HG03045 (cell line): ENCODE results near the gene CACNA2D4.

ENCODE experiments used
- ATAC-seq: cut with Tn5 transposase; IDR thresholded peaks from one replicate; pipeline ENCODE4 v1.9.1; 2021; ENCODE audit warnings: mild to moderate bottlenecking, moderate library complexity; ENCODE audit not compliant: unreplicated experiment

CACNA2D4 gene

DNA sequence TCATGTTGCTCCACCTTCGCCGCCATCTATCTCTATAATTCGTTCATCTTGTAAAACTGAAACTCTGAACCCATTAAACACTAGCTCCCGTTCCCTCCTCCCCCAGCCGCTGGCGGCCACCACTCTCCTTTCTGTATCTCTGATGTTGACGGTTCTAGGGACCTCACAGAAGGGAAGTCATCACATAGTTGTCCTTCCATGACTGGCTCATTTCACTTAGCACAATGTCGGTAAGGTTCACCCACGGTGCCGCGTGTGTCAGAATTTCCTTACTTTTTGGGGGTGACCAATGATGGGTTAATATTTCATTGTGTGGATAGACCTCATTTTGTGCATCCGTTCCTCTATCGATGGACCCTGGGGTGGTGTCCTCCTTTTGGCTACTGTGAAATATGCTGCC is 2.0 kb upstream of the CACNA2D4 start:
- no peak for ATAC-seq

DNA sequence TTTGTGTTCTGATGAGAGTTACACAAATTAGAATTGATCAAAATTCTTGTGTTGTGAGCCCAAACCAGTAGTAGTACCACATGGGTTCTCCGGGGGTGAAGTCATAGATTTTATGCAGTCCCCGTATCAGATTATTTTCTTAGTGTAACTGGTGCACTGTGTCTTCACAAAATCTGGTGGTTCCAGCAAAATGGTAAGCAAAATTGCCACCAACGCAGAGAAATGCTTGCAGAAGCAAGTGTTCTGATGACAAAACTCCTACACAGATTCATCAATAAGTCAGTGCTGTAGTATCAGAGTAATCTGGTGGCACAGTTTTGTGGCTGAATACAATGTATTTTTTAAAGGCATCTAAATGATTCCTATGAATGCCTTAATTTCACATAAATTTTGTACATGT is 1.3 kb upstream of the CACNA2D4 start:
- ATAC-seq: no peak

DNA sequence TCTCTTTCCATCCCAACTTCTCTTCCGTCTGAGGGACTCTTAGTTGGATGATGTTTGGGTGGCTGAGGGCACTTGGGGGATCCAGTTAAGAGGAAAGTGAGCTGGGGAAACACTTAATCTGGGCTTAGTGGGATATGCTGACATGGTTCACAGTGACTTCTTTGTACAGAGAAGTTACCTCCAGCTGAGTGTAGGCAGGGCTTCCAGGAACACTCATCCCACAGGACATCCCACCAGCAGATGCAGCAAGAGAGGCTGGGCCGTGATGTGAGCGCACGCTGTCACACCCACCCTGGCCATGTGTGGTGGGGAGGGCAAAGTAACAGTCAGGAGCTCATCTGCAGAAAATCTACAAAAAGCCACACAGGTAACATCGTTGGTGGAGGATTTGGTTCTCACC is 832 bp upstream of the CACNA2D4 start:
- ATAC-seq: no peak

DNA sequence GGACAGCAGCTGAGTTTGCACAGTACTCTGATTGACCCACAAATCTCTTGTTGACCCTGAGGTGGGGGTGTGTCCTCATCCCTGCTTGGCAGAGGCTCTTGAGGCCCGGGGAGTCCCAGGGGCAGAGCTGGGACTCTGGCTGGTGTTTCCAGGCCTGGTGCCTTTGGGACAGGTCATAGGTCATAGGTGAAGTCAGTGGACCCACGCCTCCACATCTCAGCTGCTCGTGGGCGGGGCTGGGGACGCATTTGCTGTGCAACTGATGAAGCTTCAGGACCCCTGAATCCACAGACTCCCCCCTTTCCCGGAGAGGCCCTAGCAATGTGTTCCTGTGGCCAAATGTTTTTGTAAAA is 408 bp upstream of the CACNA2D4 start:
- ATAC-seq: no peak

DNA sequence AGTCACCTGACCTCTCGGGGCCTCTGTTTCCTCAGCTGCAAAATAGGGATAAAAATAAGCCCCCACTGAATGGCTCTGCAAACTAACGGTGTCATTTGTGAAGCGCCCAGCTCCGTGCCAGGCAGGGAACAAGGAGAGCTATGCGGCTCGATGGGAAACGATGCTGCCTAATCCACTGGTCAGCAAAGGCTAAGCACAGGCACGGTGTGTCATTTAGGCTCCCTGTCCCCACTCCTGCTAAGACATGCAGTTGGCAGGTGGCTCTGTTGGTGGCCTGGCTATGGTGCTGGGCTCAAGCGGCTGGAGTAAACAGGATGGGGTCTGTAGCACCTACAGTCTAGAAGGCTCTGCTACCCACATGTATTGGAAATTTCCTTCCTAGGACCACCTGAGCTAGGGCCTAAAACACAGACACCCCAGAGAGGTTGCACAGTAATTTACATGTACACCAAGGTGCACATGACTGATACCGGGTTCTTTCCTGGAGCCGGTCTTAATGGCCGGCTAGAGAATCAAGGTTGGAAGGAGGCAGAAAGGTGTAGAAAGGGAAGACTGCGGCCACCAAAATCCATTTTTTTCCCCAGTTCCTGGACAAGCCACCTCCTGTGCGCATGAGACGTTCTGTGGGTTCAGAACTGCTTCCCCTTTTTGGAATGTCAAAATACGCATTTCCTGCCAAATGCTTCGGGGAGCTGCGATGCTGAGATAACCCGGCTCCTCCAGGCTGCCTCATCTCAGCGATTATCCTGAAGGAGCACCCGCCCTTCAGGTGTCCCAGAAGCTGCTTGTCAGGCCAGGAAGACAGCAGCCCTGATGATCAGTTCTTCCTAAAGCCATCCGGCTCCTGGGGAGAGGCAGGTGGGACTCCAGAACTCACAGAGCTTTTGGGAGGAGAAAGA is 1.0 kb downstream of the CACNA2D4 start:
- no peak for ATAC-seq

DNA sequence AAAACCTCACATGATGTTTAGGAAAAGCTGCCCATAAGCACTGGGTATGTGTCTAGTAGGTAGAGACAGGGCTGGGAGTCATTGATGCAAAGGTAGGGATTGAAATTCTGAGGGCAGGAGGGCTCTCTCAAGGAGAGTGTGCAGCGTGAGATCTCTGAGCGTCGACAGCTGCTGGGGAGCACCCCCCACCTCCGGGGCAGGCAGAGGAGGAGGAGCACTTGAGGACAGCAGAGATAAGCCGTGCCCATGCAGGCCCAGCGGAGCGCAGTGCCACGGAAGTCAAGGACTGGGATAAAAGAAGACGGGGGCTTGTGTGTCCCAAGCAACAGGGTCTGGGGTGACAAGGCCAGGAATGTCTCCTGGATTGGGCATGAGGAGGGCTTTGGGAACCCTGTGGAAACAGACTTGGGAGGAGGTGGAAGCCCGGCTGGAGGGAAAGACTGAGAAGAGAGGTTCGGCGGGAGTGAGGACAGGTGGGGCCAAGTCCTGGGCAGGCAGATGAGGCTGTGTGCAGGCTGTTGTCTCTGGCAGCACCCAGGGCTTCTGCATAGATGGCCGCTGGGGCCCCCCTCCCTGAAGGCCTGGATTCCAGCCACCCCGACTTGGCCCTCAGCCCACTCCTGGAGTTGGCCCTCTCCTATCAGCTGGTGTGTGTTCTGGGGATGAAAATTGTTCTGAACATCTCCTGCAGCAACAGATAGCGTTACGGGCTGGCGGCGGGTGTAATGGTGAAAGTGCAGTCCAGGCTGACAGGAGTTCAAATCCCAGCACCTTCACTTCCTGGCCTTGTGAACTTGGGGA is 1.9 kb downstream of the CACNA2D4 start:
- no peak for ATAC-seq

DNA sequence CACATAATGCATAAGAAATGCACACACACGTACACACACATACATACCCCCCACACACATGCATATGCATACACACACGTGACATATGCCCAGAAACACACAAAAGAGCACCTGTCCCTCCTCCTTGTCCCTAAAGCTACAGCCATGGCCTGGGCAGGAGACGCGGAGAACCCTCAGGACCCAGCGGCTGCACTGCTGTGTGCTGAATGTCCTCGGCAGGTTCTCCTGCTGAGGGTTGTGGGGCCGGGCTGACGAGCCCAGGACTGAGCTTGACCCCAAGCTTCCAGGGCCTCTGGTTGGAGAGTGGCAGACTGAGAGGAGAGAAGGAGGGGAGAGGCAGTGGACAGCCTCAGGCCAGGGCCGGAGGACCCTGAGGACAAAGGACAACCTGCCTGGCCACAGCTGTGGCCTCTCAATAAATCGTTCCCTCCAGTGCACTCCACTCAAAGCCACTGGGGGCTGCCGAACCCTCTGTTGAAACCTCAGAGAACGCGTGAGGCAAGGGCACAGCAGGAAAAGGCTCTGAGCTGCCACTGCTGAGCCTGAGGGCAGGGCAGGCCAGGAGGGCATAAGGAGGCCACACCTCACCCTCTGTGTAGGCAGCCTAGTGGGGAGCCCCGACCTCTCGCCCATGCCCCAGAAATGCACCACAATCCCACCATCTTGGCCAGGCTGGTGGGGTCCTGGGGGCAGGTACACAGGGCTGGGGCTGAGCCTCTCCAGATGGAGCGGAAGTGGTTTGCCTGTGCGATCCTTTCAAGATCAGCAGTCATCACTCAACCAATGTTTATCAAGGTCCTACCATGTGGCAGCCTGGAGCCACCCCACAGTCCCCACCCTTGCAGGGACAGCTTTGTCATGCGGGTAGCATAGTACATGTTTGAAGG is 3.1 kb downstream of the CACNA2D4 start:
- ATAC-seq: no peak

DNA sequence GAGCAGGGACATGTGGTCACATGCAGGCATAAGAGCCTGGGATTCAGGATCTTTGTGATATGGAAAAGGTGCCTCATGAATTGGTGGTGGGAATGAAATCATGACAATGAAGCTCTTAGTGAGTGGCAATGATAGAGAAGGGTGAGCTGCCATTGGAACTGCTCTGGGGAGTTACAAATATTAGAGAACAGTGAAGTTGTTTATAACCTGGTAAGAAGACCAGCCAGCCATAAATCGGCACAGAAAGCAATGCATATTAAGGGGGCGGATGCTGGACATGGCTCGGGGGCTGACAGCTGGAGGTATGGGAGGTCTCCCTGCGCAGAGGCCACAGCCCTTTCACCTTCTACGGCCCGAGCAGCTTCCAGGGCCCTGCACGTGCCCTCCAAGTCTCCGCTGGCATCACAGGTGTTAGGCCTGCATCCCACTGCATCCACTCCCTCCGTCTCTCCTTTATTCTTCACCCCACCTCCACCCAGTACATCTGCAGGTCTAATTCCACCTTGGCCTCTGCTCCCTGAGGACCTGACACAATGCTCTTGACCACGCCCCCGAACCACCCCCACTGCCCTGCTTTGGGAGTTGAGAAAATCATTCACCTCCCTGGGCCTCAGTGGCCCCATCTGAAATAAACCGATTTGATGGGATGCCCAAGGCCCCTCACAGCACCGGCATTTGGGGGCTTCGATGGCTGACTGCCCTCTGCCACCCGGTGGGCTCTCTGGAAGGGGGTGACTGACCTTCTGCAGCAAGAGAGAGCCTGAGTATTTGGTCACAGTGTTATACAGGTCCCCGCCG is 4.1 kb downstream of the CACNA2D4 start:
- ATAC-seq: no peak

DNA sequence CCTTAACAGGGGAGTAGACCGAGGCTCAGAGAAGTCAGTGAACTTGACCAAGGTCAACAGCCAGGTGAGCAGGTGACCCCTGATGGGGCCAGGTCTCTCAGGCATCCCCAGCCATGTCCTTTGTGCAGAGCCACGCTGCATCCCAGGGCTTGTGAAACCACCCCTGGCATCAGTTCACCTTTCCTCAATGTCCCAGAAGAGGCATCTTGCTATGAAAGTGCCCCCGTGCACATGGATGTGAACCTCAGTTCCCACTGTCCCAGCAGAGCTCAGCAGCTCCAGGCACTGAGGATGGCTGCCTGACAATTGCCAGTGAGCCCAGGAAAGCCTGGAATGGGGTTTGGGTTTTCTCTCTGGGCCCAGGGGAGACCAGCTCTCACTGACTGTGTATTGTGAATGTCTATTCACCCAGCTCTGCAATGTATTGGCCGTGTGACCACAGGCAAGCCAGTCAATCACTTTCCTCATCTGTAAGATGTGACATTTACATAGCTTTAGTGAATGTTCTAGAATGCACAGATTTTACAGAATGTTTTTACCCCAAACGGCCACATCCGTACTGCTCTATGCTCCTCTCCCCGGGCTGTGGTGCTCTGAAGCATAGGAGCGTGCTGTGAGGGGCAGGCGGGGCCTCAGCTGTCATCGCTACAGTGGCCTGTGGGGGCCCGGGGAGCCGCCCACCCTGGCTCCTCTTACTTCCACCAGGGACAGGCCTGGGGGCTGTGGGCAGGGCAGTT is 4.9 kb downstream of the CACNA2D4 start:
- ATAC-seq: no peak

DNA sequence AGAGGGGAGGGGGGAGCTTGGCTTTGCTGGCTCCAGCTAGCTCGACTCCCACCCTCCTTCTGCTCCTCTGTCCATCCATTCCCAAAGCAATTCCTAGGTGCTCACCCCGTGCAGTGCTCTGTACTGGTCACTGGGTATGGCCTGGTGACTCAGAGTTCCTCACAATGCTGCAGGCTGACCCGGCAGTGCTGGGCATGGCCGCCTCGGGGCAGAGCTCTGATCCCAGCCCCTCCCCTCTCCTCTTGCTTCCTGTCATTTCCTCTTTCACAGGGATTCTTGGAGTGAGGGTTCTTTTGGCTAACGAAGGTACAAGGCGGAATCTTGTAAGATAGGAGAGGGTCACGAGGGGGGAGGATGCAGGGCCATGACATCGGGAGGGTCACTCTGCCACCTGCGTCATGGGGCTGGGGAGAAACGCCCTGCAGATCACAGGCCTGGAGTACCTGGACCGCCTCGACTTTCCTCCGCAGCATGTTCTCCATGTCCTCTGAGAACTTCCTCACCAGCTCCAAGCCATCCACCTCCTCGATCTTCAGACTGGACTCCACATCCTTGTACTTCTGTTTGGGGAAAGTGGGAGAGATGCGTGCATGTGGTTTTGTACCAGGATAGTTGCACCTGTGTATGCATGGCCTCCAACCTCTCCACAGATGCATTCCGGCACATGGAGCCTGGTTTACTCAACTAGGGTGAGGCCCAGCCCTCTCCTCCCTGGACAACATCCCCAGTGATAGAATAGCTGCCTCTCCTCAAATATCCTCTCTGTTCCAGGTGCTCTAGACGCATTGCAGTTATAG is 5.7 kb downstream of the CACNA2D4 start:
- ATAC-seq: no peak

DNA sequence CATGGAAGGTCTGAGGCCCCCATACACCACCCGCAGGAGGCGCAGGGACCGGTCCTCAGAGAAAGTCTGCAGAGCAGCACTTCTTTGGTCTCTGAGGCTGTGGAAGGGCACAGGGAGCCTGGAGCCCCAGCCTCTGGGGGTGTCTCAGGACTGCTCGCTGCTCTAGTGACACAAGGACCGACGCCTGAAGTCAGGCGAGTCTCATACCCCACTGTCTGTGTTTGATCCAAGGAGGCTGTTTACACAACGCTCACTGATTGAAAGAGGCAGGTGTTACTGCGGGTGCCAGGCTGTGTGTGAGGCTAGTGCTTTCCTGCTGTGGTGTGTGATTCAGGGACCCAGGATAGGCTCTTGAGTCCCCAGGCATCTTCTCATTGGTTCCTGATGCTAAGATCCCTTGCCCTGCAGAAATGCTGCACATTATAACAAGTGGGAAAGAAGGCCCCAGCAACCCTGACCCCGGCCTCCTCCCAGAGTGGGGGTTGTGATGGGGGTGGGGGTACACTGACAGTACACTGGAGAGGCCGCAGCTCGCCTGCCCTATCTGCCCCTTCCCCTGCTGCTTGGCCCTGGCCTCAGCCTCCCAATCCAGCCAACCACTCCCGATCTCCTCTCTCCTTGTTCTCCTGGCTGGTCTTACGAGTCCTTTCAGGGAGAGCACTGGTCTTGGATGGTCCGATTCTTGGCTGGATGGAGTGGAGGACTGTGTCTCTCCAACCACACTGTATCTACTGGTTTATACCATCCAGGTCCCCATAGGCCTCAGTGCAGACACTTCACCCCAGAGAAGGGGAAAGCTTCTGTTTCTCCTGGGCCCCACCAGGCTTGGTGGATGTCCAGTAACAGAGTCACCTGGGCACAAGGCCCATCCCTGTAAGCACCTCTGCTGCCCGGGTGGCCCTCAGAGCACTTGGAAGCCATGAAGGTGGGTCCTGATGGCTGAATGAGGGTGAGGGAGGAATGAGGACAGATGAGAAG is 6.6 kb downstream of the CACNA2D4 start:
- no peak for ATAC-seq

DNA sequence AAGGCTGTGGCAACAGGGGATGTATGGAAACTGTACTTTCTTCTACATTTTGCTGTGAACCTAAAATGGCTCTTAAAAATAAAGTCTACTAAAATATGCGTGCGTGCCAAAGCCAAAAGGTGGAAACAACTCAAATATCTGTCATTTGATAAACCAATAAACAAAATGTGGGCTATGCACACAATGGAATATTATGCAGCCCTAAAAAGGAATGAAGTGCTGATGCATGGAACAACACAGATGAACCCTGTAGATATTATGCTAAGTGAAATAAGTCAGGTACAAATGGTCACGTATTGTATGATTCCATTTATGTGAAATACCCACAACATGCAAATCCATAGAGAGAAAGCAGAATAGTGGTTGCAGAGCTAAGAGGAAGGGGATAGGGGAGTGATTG is 8.0 kb downstream of the CACNA2D4 start:
- no peak for ATAC-seq

DNA sequence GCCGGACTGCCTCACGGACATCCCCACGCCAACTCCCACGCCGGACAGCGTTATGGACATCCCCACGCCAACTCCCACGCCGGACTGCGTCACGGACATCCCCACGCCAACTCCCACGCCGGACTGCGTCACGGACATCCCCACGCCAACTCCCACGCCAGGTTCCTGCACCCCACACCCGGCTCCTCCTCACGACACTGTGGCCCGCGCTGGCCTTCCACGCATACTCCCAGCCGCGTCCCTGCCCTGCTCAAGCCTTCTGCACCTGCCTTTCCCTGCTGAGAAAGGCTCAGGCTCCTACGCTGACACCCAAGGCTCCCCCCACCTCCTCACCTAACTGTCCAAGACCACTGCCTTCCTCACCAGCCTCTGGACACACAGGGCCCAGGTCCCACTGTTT is 9.7 kb downstream of the CACNA2D4 start:
- no peak for ATAC-seq

DNA sequence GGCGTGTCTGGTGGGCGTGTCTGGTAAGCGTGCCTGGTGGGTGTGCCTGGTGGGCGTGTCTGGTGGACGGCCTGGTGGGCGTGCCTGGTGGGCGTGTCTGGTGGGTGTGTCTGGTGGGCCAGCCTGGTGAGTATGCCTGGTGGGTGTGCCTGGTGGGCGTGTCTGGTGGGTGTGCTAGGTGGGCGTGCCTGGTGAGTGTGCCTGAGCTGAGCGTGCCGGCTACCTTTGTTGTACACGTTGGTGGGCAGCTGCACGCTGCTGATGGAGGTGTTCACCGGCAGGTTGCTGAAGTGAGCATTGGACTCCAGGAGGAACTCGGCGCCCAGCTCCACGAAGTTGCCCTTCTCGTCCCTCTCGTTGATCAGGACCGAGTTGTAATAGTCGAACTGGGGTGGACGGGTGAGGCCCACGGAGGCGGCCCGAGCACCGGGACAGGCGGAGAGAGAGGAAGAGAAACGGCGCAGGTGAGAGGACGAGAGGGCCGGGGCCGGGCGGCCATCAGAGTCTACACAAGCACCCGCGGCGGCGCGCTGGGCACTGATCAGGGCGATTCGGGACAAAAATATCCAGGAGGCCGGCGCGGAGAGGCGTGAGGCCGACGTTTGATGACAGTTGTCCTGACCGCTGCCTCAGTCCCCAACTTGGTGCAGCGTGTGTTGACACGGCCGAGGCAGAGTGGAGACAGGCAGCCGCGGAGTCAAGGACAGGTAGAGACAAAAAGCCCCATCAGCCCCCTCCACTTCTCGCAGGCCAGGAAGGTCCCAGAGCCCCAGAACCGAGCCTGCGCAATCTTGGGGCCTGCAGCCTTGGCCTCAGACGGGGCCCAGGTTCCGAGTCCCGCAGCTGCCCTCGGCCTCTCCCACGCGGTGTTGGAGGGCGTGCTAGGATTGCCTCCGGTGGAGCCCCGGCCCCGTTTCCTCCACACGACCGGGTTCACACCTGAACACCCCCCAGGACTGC is 10.5 kb downstream of the CACNA2D4 start:
- no peak for ATAC-seq

DNA sequence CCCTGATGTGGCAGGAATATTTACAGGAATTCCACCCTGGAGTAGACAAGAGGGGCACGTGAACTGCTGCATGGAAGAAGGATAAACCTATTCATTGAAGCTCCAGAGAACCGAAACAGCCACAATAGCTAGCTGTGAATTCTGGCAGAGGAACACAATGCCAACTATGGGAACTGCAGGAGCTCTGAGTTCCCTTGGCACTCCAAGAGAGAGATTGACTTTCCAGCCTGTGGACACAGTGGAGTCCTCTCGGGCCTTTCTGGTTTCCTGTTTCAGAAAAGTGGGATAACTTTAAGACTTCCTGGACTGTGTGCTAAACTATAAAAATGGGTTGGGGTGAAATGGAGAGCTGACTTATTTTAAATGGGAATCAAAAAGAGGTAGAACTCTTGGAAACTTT is 11.9 kb downstream of the CACNA2D4 start:
- ATAC-seq: no peak

DNA sequence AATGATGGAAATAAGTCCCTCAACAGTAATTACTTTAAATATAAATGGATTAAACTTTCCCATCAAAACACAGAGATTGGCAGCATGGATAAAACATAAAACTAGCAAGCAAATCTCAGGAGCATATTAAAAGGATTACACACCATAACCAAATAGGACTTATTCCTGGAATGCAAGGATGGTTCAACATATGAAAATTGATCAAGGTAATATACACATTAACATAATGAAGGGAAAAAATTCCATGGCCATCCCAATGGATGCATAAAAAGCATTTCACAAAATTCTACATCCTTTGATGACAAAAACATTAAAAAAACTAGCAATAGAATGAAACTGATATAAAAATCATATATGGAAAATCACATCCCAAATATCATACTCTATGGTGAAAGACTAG is 13.6 kb downstream of the CACNA2D4 start:
- no peak for ATAC-seq

DNA sequence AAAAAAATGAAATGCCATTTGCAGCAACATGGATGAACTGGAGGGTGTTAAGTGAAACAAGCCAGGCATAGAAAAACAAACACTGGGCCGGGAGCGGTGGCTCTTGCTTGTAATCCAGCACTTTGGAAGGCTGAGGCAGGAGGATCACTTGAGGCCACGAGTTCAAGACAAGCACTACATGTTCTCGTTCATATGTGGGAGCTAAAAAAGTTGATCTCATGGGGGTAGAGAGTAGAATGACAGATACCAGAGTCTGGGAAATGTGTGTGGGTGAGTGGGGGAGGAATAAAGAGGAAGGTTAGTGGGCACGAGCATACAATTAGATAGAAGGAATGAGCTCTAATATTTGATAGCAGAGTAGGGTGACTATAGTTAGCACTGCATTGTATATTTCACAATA is 21.5 kb downstream of the CACNA2D4 start:
- ATAC-seq: no peak
